Measurements from ENCODE around the gene NFRKB.

GRCh38 chr11:129943036-129943435, 47.7 kb upstream of the NFRKB start:
- no peak for TF ChIP-seq CTCF (IDR thresholded peaks at IDR 0.05)
- TF ChIP-seq POLR2A (IDR thresholded peaks at IDR 0.05), result no peak
- TF ChIP-seq POLR2AphosphoS5 (IDR thresholded peaks at IDR 0.05), result no peak
- no peak for TF ChIP-seq EP300 (IDR thresholded peaks at IDR 0.05; ENCODE audit: low read depth)

Measured in transverse colon (tissue), 4 donors.